KMS-11 (cell line): ENCODE data around the gene FBXO10.

Experiments
- H2AFZ ChIP-seq: fragments of 200-600 bp; sonication (generic); 2 replicates; pipeline ENCODE4 v1.6.1; 2016; ENCODE audit warnings: antibody characterized with exemption, mixed run types, low read depth
- H3K27ac ChIP-seq: fragments of 200-600 bp; sonication (generic); 2 replicates; pipeline ENCODE4 v1.6.1; 2016; ENCODE audit warnings: mild to moderate bottlenecking, mixed run types
- H3K27me3 ChIP-seq: fragments of 200-600 bp; sonication (generic); 2 replicates; pipeline ENCODE4 v1.6.1; 2017; ENCODE audit warnings: mild to moderate bottlenecking, low read depth, mixed run types, moderate library complexity; ENCODE audit not compliant: insufficient read depth
- H3K36me3 ChIP-seq: fragments of 200-600 bp; sonication (generic); 2 replicates; pipeline ENCODE4 v1.6.1; 2017; ENCODE audit warnings: mild to moderate bottlenecking, mixed run types; ENCODE audit not compliant: insufficient read depth
- H3K4me1 ChIP-seq: fragments of 200-600 bp; sonication (generic); 2 replicates; pipeline ENCODE4 v1.6.1; 2016; ENCODE audit warnings: mild to moderate bottlenecking, low read depth, mixed run types; ENCODE audit not compliant: poor library complexity, severe bottlenecking
- H3K4me2 ChIP-seq: fragments of 200-600 bp; sonication (generic); 2 replicates; pipeline ENCODE4 v1.7.0; 2016; ENCODE audit warnings: mild to moderate bottlenecking, mixed run types
- H3K4me3 ChIP-seq: fragments of 200-600 bp; sonication (generic); IDR thresholded peaks from 2 replicates; pipeline ENCODE4 v1.6.1; 2017; ENCODE audit warnings: low read depth, low read length, mixed read lengths; ENCODE audit not compliant: insufficient read depth
- H3K79me2 ChIP-seq: fragments of 200-600 bp; sonication (generic); 2 replicates; pipeline ENCODE4 v1.6.1; 2016; ENCODE audit warnings: low read depth, mixed run types; ENCODE audit not compliant: insufficient read depth
- H3K9ac ChIP-seq: fragments of 200-600 bp; sonication (generic); 2 replicates; pipeline ENCODE4 v1.6.1; 2016; ENCODE audit warnings: mild to moderate bottlenecking, mixed run types
- H4K20me1 ChIP-seq: fragments of 200-600 bp; sonication (generic); 2 replicates; pipeline ENCODE4 v1.6.1; 2016; ENCODE audit warnings: mild to moderate bottlenecking, mixed run types; ENCODE audit not compliant: insufficient read depth
- TF ChIP-seq, protein P1 (sequence below): fragments of 200-600 bp; sonication (generic); conservative IDR thresholded peaks from 2 replicates; pipeline ENCODE4 v1.6.1; 2017; ENCODE audit warnings: low read depth, mild to moderate bottlenecking, antibody characterized with exemption, low read length, moderate library complexity, mixed read lengths

The FBXO10 gene

DNA sequence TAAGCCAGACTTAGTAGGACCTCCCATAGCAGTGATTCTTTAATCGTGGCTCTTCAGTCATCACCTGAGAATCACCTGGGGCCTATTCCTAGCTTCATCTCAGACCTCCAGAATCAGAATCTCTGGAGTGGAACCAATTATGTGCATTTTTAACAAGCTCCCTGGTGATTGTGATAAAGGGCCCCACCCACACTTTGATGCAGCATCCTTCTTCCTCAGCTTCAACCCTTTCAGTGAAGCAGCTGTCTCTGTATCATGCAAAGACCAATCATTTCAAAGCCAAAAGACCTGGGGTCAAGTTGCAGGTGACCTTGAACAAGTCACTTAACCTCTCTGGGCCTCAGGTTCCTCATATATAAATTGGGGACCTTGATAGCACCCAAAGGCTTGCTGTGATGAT, 17.1 kb downstream of the FBXO10 start:
- no peaks in the 10 kb centered on the region for H3K4me1 ChIP-seq
- H3K4me2 ChIP-seq: no peak overlapping the region
- no peak overlapping the region for H3K9ac ChIP-seq
- H2AFZ ChIP-seq: no peak overlapping the region
- TF ChIP-seq, protein P1, sequence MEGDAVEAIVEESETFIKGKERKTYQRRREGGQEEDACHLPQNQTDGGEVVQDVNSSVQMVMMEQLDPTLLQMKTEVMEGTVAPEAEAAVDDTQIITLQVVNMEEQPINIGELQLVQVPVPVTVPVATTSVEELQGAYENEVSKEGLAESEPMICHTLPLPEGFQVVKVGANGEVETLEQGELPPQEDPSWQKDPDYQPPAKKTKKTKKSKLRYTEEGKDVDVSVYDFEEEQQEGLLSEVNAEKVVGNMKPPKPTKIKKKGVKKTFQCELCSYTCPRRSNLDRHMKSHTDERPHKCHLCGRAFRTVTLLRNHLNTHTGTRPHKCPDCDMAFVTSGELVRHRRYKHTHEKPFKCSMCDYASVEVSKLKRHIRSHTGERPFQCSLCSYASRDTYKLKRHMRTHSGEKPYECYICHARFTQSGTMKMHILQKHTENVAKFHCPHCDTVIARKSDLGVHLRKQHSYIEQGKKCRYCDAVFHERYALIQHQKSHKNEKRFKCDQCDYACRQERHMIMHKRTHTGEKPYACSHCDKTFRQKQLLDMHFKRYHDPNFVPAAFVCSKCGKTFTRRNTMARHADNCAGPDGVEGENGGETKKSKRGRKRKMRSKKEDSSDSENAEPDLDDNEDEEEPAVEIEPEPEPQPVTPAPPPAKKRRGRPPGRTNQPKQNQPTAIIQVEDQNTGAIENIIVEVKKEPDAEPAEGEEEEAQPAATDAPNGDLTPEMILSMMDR: no peak
- no peaks in the 10 kb centered on the region for H3K79me2 ChIP-seq
- no peaks in the 10 kb centered on the region for H3K36me3 ChIP-seq
- no peaks in the 10 kb centered on the region for H3K27me3 ChIP-seq
- no peak overlapping the region for H3K27ac ChIP-seq
- no peaks in the 10 kb centered on the region for H4K20me1 ChIP-seq
- no peak overlapping the region for H3K4me3 ChIP-seq

DNA sequence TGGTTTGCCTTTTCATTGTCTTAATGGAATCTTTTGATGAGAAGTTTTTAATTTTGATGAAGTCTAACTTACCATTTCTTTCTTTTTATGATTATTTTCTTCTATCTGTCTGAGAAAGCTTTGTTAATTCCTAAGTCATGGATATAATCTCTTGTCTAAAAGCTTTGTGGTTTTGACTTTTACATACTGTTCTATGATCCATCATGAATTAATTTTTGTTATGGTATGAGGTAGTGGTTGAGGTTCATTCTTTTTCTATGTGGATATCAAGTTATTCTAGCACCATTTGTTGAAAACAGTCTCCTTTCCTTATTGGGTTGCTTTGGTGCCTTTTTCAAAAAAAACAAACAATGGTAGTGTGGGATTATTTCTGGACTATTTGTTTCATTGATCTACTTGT, 20.4 kb downstream of the FBXO10 start:
- Histone ChIP-seq H3K27ac (no peak overlapping the region), H3K79me2 (no peaks in the 10 kb centered on the region), H3K27me3 (no peaks in the 10 kb centered on the region), H3K4me3 (no peak overlapping the region), H2AFZ (no peak overlapping the region), H3K9ac (no peak overlapping the region), H3K36me3 (no peaks in the 10 kb centered on the region), H4K20me1 (no peaks in the 10 kb centered on the region), H3K4me1 (no peaks in the 10 kb centered on the region), H3K4me2 (no peak overlapping the region)
- TF ChIP-seq, protein P1: no peak

DNA sequence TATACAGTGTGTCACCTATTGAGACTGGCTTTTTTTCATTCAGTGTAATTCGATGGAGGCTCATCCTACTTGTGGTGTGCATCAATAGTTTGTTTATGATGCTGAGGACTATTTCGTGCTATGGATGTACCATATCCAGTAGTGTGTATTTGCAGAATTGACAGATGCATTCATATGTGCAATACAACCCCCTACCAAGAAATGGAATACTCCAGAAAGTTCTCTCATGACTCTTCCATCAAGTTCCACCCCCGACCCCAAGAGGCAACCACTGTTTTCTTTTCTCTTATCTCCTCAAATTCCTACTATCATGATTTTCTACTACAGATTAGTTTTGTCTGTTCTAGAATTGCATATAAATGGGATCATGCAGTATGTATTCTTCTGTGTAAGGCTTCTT, 21.9 kb downstream of the FBXO10 start:
- TF ChIP-seq, protein P1: no peak
- no peak overlapping the region for H3K4me3 ChIP-seq

DNA sequence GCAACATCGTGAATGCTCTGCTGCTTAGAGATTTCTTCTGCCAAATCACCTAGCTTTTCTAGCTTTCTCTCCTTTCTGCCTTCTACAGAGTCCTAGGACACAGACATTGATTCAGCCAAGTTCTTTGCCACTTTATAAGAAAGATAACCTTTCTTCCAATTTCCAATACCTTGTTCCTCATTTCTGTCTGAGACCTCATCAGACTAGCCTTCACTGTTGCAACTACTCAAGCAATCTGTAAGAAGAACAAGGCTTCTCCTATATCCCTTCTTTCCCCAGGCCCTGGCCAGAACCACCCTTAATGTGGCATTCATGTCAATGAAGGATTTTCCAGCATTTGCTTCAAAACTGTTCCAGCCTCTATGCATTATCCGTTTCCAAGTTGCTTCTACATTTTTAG, 24.3 kb downstream of the FBXO10 start:
- no peaks in the 10 kb centered on the region for H3K79me2 ChIP-seq
- H3K4me2 ChIP-seq: no peak overlapping the region
- no peak overlapping the region for H3K9ac ChIP-seq
- H4K20me1 ChIP-seq: no peaks in the 10 kb centered on the region
- H2AFZ ChIP-seq: no peak overlapping the region
- TF ChIP-seq, protein P1: no peak
- H3K27ac ChIP-seq: no peak overlapping the region
- H3K36me3 ChIP-seq: no peaks in the 10 kb centered on the region
- no peaks in the 10 kb centered on the region for H3K27me3 ChIP-seq
- H3K4me1 ChIP-seq: peaks cover 19% of the 10 kb centered on the region
- H3K4me3 ChIP-seq: no peak overlapping the region

More for the DNA sequence above, 21.9 kb downstream of the FBXO10 start:
- H4K20me1 ChIP-seq: no peaks in the 10 kb centered on the region
- no peak overlapping the region for H3K9ac ChIP-seq
- H3K79me2 ChIP-seq: no peaks in the 10 kb centered on the region
- H3K27me3 ChIP-seq: no peaks in the 10 kb centered on the region
- H2AFZ ChIP-seq: no peak overlapping the region
- H3K36me3 ChIP-seq: no peaks in the 10 kb centered on the region
- H3K27ac ChIP-seq: no peak overlapping the region
- no peak overlapping the region for H3K4me2 ChIP-seq
- H3K4me1 ChIP-seq: peaks cover 11% of the 10 kb centered on the region

DNA sequence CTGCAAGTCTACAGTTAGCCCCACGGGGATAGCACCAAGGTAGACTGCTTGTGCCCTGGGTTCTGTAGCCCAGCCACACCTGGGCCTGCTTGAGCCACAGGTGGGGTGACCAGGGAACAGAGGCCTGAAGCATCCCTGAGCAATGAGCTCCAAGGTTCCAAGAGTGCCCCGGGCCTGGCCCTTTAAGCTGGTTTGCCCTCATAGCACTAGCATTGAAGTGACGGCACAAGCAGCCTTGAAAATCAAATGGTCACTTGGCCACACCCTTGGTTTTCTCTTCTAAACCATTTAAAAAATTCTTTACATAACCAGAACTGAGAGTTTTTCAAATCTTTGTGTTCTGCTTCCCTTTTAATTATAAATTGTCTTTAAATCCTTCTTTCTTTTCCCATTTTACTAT, 24.7 kb downstream of the FBXO10 start:
- Histone ChIP-seq H3K4me2 (no peak overlapping the region), H3K4me3 (no peak overlapping the region)
- TF ChIP-seq, protein P1: no peak

More for the DNA sequence above, 24.7 kb downstream of the FBXO10 start:
- H3K4me1 ChIP-seq: peaks cover 19% of the 10 kb centered on the region
- no peak overlapping the region for H3K9ac ChIP-seq
- H2AFZ ChIP-seq: no peak overlapping the region
- no peaks in the 10 kb centered on the region for H3K79me2 ChIP-seq
- no peak overlapping the region for H3K27ac ChIP-seq
- no peaks in the 10 kb centered on the region for H3K27me3 ChIP-seq
- no peaks in the 10 kb centered on the region for H3K36me3 ChIP-seq
- no peaks in the 10 kb centered on the region for H4K20me1 ChIP-seq
